GM10266 (cell line): Measurements from ENCODE around the gene SLC26A8.
A peak's percentile ranks its signal among the peaks of the same experiment; 100 is the strongest.

Experiments
- DNase-seq: peaks from one replicate; pipeline ENCODE4 v3.0.0; 2012; ENCODE audit errors: extremely low spot score
- TF ChIP-seq, protein P1 (sequence below): IDR thresholded peaks from 2 replicates; pipeline ENCODE4 v1.5.1; 2012; ENCODE audit warnings: mild to moderate bottlenecking, low read depth; ENCODE audit not compliant: control insufficient read depth, insufficient read depth; ENCODE audit errors: missing control alignments

Gene SLC26A8

GRCh38 chr6:35962779-35963560 lies 61.5 kb downstream of the SLC26A8 start:
- no peak for DNase-seq
- TF ChIP-seq, protein P1, sequence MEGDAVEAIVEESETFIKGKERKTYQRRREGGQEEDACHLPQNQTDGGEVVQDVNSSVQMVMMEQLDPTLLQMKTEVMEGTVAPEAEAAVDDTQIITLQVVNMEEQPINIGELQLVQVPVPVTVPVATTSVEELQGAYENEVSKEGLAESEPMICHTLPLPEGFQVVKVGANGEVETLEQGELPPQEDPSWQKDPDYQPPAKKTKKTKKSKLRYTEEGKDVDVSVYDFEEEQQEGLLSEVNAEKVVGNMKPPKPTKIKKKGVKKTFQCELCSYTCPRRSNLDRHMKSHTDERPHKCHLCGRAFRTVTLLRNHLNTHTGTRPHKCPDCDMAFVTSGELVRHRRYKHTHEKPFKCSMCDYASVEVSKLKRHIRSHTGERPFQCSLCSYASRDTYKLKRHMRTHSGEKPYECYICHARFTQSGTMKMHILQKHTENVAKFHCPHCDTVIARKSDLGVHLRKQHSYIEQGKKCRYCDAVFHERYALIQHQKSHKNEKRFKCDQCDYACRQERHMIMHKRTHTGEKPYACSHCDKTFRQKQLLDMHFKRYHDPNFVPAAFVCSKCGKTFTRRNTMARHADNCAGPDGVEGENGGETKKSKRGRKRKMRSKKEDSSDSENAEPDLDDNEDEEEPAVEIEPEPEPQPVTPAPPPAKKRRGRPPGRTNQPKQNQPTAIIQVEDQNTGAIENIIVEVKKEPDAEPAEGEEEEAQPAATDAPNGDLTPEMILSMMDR = no peak

DNA sequence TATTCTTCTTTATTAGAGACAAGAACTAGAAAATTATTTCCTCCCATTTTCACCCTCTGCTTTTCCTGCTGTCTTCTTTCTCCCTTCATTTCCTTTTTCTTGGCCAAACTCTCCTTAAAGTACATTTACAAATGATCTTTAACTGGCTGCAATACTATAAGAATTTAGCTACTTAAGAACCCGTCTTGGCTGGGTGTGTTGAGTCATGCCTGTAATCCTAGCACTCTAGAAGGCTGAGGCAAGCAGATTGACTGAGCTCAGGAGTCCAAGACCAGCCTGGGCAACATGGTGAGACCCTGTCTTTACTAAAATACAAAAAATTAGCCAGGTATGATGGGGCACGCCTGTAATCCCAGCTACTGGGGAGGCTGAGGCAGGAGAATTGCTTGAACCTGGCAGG lies 64.3 kb downstream of the SLC26A8 start:
- DNase-seq = no peak
- TF ChIP-seq, protein P1 = no peak

- DNase-seq = no peak
- TF ChIP-seq, protein P1 = peak; percentile 34
Measured at GRCh38 chr6:35955970-35956369, 68.5 kb downstream of the SLC26A8 start.

DNA sequence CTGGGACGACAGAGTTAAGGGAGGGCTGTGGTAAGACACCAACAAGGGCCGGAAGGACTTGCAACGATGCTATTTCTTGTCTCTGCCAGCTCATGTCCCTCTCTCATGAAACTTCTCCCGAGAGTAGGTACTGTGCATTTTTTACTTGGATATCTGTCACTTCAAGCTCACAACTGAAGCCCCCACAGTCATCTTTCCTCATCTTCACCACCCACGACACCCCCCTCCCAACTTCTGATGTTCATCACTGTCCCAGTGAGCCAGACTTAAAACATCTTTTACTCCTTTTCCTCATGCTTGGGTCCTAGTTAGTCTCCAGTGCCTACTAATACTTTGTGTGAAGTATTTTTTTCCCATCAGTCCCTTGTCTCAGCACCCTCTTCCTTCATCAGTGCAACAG lies 68.9 kb downstream of the SLC26A8 start:
- no peak for DNase-seq
- TF ChIP-seq, protein P1 = no peak

DNA sequence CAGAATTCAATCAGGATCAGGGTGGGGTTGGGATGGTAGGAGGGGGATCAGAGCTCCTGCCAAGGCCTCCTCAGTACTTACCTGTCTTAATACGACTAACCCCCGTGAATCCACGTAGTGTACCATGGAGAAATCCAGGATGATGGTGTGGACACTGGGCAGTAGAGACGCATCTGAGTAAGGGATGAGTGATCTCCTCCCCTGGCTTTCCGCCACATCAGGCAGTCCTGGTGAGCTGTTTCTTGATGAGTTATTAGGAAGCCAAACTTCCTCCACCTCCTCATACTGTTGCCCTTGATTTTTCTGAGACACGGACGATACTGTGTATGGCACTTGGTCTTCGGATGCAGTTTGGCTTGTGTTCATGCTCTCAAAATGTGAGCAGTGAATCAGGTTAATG lies 69.4 kb downstream of the SLC26A8 start:
- TF ChIP-seq, protein P1 = no peak
- no peak for DNase-seq

GRCh38 chr6:35954333-35954732 lies 70.1 kb downstream of the SLC26A8 start:
- TF ChIP-seq, protein P1 = no peak
- no peak for DNase-seq

DNA sequence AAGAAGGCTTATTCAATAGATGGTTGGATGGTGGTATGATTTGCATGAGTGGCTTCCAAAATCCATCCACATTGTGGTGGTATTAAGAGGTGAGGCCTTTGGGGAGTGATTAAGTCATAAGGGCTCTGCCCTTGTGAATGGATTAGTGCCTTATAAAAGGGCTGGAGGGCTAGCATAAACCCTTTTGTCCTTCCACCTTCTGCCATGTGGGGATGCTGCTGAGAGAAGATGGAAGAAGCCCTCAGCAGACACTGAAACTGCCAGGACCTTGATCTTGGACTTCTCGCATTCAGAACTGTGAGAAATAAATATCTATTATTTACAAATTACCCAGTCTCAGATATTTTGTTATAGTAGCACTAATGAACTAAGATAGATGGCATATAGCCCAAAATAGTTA lies 75.7 kb downstream of the SLC26A8 start:
- TF ChIP-seq, protein P1 = peak; percentile 19
- no peak for DNase-seq
